Effector CD8-positive, alpha-beta T cell (primary cell): Measurements from ENCODE around the gene PSMB7.

ENCODE experiments used
- DNase-seq: peaks from one replicate; lab custom pipeline; 2025; lab: John Stamatoyannopoulos, UW
- total RNA-seq, 4 experiments: gene quantifications; one replicate each; lab custom pipeline; 2026; lab: John Stamatoyannopoulos, UW

PSMB7 gene
- total RNA-seq, result 48.2 to 91.6 (median 59.7) reads per million in 4 experiments

DNA sequence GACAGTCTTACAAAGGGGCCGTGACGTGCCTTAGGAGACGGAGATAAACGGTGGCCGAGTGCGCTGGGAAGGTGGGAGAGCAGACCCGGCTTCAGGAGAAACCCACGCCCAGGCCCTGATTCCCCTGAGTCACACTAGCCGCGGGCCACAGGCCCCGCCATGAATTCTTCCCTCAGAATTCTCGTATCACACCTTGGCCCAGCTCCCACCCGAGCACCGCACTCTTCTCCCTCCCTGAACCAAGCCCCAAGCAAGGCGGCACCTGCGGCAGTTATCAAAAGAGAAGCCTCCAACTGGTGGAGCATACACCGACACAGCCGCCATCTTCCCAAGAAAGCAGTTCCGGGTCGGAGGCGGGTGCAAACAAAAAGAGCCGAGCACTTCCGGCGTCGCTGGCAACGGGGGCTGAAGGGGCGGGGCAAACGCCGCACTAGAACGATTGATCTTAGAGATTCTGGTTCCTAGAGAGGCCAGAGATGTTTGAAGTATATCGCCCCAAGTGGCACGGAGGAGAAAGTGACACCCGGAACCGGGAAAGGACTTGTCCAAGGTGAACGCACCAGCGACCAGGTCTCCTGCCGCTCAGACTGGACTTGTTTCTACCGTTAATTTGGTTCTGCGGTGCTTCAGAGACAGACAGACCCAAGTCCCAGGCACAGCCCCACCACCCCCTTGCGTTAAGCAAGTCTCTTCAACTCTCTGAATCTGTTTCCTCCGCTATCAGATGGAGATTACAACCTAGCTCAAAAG lies at the start of gene PSMB7:
Gene PSMB7 (minus strand): TSS at position 341 of the 750 bp plus-strand sequence. CDS start 17 bp downstream, at position 324.
- DNase-seq, result peak; percentile 96

DNA sequence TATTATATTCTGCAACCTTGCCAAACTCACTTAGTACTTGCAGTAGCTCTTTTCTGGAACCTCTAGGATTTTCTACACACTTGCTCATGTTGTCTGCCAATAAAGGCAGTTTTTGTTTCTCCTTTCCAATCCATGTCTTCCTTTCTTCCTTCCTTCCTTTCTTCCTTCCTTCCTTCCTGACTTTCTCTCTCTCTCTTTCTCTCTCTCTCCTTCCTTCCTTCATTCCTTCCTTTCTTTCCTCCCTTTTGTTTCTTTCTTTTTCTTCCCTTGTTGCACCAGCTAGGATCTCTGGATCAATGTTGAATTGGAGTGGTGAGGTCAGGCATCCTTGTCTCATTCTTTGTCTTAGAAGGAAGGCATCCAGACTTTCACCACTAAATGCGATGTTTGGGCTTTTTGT lies 47.5 kb upstream of the PSMB7 start:
- DNase-seq, result no peak

DNA sequence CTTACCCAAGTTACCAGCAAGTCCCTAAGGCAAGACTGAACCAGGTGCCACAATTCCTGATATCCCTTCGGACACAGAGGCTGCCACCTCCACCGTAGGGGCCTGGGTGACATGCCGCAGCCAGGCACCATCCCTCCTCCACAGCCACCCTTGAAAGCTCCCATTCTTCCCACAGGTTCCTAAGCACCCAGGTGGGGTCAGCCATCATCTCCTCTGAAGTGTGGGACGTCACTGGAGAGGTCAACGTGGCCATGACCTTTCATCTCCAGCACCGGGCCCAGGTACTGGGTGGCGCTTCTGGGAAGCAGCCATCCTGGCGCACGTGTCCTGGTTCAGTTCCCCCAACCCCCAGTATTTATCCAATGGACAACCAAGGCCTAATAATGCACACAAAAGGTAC lies 43.2 kb upstream of the PSMB7 start:
- DNase-seq, result no peak

DNA sequence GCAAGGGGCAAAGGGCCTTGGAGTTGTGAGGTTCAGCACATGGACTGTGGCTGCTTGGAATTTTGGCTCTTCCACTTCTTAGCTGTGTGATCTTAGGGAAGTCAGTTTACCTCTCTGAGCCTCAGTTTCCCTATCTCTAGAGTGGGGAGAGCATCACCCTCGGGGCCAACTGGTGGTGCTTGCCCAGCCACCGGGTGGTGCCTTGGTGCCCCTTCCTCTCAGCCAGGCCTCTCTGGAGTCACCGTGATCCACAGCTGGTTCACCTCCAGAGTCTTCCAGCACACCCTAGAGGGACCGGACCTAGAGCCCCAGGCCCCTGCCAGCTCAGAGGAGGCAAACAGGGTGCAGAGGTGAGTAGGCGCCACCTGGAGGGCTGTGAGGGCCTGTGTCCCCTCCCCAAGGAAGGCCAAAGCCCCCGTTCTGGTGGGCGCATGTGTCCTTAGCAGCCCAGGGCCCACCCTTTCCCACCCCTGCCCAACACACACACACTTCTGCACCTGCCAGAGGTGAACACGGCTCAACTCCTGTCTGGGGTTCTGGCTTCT lies 42.7 kb upstream of the PSMB7 start:
- no peak for DNase-seq

DNA sequence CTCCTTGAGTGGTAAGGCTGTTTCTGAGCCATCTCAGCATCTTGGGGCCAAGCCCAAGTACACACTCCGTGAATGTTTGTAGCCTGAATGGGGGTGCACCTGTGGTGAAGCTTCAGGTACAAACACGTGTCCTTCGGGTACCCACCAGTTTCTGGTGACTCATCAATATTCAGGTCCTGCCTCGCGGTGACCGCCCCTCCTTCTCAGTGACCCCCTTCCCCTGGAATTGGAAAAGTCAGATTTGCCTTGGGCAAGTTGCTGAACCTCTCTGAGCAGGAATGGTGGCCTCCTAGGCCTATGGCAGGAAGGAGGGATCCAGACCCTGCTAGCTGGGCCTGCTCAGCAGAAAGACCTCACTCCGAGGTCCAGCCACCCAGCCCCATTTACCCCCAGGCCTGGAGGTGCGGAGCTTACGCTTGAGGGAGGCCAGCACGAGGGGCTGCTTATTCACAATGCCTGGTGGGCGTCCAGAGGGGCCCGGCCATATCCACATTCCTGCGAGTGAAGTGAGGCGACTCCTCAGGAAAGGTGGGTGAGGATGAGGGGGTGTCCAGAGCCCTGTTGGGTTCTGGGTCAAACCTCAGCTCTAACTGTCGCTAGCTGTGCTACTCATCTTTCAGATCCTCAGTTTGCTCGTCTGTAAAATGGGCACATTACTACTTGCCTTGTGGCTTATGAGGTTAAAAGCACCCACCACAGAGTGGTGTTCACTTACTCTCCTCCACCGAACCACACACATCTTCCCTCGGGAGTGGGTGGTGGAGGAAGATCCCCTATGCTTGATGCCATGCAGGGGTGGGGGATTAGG lies 42.0 kb upstream of the PSMB7 start:
- no peak for DNase-seq

DNA sequence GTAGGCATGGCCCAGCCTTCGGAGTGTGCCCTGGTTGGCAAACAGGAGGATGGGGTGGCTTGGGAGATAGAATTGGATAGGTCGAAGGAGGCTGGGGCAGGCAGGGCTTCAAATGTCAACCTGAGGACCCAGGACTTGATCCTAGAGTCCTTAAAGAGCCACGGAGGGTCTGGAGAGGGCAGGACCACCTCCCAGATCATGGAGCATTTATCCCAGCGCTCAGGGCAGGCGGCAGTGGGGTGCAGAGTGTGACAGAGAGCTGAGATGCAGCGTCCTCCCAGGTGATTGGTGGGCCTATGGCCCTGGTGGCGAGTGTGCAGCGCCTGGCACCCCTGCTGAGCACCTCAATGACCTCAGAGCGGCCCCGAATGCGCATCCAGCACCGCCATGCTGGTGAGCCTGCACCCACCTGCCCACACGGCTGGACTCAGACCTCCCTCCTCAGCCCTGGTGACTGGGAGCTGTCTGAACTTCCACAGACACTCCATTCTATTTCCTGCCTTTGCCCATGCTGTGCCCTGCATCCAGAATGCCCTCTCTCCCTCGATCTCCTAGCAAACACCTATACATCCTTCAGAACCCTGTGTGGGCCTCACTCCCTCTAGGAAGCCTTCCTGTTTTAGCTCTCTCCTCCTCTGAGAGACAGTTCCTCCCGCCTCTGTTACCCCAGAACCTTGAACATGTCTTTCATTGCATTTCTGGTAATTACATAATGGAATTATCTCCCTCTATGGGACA lies 41.3 kb upstream of the PSMB7 start:
- DNase-seq, result no peak

DNA sequence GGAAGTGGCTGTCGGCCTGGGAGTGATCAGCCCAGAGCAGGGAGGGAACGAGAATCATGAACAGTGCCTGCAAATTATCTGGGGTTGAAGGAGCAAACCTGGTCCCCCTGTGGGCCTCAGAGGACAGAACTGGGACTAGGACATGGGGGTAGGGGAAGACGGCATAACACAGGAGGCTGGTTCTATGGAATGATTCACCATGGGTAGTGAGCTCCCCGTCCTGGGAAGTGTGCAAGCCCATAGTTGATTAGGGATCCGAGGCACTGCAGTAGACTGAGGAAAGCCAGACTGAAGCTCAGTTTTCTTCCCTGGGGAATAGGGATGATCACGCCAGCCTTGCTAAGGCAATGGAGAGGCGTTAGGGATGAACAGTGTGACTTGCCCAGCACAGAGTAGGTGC lies 40.6 kb upstream of the PSMB7 start:
- no peak for DNase-seq

DNA sequence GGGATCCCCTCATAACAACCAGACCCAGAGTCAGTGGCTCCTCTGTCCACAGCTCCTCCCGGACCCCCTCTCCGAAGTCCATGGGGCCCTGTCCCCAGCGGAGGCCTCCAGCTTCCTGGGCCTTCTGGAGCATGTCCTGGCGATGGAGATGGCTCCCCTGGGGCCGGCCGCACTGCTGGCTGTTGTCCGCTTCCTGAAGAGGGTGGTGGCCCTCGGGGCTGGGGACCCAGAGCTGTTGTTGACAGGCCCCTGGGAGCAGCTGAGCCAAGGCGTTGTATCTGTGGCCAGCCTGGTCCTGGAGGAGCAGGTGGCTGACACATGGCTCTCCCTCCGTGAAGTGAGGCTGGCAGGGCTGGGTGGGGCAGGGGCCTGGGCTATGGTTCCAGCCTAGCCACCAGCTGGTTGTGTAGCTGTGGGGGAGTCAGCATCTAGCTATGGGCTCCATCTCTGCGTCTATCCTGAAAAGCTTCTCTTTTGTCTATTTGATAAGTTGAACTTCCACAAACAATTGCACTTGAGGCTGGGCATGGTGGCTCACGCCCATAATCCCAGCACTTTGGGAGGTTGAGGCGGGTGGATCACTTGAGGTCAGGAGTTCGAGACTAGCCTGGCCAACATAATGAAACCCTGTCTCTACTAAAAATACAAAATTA lies 39.7 kb upstream of the PSMB7 start:
- no peak for DNase-seq

DNA sequence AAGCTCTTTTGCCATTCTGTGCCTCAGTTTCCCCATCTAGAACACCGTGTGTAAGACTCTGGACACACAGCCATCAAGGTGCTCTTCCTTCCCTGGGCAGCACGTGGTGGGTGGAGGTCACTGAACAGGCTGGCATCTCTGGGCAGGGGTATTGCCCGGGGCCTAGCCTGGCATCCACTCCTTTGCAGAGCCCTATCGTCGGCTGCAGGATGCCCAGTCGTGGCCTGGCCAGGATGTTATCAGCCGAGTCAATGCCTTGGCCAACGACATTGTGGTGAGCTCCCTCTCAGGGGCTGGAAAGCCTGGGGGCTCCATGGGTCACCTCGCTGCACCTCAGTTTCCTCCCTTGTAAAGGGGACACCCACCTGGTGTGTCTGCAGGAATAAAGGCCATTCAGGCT lies 39.1 kb upstream of the PSMB7 start:
- no peak for DNase-seq

DNA sequence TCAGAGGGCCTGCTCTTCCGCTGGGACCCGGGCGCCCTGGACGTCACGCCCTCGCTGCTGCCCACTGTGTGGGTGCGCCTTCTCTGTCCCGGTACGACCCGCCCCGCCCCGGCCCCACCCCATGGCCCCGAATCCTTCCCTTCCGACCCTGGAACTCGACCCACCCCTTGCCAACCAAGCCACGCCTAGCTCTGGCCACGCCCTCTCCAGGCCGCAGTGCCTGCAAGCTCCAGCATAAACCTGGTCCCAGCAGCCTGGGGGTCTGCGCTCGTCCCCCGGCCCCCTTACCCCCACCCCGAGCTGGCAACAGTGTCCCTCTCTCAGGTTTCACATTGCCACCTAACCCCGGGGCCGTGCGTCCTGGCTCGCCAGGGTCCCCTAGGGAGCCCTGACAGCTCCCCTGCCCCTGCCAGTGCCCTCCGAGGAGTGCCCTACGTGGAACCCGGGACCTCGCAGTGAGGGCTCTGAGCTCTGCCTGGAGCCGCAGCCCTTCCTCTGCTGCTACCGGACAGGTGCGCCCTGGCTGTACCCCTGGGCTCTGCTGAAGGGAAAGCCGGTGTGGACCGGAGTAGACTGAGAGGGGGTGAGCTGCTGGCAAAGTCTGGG lies 38.4 kb upstream of the PSMB7 start:
- DNase-seq, result no peak

DNA sequence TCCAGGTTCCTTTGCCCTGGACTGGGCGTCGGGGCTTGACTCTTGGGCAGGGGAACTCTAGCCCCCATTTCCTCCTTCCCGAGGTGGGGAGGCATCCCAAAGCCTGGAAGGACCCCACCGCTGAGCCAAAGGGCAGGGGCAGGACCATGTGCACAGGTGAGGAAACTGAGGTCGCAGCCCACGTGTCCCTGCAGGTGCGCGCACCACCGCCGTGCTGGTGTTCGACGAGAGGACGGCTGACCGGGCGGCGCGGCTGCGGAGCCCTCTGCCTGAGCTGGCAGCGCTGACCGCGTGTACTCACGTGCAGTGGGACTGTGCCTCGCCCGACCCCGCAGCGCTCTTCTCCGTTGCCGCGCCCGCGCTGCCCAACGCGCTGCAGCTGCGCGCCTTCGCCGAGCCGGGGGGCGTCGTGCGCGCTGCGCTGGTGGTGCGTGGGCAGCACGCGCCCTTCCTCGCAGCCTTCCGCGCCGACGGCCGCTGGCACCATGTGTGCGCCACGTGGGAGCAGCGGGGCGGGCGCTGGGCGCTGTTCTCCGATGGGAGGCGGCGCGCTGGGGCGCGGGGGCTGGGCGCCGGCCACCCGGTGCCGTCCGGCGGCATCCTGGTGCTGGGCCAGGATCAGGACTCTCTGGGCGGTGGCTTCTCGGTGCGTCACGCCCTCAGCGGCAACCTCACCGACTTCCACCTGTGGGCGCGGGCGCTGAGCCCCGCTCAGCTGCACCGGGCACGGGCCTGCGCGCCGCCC lies 37.8 kb upstream of the PSMB7 start:
- no peak for DNase-seq

DNA sequence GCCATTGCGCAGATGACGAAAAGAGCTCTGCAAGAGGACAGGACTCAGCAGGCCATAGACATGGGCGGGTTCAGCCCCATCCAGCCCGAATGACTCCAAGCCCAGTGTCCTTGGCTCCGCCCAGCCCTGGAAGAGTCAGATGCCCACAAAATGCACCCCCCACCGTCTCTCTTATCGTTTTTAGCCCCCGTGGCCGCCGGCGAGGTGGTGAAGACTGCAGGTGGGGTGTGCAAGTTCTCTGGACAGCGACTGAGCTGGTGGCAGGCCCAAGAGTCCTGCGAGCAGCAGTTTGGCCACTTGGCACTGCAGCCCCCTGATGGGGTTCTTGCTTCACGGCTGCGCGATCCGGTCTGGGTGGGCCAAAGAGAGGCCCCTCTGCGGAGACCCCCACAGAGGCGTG lies 37.1 kb upstream of the PSMB7 start:
- DNase-seq, result no peak

DNA sequence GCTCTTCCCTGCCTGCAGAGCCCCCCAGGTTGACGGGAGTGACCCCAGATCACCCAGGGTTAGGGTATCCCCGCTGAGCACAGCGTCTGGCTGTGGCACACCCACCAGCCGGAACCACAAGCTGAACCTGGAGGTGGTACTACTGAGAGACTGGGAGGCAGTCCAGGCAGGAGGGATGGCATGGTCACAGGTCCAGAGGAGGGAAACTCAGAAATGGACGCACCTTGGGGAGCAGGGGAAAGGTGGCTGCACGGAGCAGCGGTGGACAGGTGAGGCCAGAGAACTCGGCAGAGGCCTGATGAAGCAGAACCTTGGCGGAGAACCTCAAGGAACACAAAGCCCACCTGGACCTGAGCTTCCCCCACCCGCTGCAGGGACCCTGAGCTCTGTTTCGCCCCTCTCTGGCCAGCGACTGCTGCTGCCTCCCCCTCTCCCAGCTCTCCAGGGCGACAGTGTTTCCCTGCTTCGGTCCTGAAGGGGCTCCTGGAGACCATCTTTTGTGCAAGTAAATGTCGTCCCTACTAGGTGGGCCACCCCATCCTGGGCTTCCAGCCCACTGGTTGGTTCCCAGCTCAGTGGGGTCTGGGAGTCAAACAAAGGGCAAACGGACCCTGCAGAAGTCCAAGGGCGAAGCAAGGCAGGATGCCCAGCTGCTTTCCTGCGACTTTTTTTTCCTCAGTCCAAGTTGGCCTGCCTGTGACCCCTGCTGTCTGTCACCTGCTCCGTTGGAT lies 35.9 kb upstream of the PSMB7 start:
- DNase-seq, result no peak

DNA sequence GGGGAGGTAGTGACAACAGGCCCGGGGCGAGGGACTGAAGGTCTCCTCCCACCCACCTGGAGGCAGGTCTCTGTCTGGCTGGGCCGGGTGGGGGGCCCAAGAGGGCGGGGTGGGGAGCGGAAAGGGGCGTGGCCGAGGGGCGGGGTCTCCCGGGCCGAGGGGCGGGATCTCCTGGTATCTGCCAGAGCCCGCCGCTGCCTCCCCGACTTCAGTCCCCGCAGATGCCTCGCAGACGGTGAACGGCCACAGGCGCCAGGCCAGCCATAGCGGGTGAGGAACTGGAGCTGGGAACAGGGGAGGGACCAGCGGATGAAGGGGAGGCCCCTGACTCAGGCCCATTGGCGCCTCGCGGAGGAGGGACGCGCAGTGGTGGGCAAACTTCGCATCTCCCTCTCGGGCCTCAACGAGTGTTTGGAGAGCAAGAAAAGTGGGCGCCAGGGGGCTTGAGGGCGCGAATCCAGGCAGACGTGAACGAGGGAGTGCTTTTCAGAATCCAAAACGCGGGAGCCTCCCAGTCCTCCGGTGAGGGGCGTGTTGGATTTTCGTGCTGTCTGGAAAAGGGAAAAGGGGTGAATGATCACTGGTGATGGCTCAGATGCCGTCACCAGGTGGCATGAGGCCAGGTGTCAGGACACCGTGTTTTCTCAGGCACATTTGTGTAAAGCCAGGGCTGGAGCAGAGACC lies 35.1 kb upstream of the PSMB7 start, which contains the start of gene ADGRD2:
Gene ADGRD2 (plus strand): TSS at position 211 of the 684 bp plus-strand sequence. CDS start 1,216 bp downstream, outside the sequence.
- DNase-seq, result no peak

DNA sequence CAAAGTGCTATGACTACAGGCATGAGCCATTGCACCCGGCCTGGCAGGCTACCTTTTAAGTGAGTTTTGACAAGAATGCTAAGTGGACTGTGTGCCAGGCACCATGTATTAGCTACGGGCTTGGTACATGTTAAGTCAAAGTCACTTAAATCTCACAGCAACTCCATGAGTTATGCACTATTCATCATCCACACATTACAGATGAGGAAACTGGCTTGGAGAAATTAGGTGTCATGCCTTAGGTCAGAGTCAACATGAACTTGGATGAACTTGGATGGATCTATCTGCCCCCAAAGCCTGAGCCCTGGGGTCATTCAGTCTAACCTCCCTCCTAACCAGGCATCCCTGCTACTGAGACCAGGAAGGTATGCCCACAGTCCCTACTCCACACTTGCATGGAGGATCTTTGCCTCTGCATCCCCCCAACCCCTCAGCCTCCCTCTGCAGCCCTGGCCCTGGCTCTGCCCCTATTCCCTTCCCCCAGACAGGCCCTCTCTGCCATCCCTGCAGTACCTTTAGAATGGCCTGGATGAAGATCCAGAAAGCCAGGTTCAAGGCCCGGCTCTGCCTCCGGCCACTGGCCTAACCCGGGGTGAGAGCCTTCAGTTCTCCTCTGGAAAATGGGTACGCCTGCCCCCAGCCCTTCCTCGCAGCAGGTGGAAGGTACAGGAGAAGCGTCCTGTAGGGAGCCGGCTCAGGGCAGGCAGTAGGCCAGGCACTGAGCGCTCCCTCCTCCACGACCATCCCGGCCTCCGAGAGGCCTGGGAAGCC lies 34.3 kb upstream of the PSMB7 start:
- DNase-seq, result no peak

DNA sequence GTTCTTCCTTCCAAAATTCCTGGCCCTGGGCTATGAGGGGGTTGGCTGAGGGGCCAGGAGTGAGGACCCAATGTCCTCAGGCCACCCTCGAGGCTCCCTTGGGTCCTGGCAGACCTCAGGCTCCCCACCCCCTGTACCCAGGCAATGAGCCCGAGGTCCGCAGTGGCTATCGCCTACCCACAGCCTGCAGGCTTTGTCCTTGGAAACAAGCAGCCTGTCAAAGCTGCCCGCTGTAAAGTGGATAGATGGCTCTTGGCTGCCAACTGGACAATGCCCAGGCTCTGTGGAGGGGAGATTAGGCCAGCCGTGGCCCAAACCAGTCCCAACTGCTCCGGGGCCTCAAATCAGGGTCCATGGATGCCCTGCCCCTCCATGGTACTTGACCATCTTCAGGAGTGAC lies 32.8 kb upstream of the PSMB7 start:
- DNase-seq, result no peak

DNA sequence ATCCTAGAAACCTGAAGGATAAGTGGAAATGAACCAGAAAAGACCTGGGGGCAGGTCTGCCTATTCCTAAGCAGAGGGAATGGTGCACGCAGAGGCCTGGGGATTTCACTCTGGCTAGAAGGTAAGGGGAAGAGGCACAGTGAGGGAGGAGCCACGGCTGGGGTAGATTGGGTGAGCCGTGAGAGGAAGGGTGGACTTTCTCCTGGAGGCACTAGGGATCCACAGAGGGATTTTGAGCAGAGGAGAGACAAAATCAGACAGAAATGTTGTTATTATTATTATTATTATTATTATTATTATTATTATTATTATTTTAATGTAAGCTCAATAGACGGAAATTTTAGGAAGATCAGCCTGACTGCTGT lies 32.0 kb upstream of the PSMB7 start:
- DNase-seq, result no peak

DNA sequence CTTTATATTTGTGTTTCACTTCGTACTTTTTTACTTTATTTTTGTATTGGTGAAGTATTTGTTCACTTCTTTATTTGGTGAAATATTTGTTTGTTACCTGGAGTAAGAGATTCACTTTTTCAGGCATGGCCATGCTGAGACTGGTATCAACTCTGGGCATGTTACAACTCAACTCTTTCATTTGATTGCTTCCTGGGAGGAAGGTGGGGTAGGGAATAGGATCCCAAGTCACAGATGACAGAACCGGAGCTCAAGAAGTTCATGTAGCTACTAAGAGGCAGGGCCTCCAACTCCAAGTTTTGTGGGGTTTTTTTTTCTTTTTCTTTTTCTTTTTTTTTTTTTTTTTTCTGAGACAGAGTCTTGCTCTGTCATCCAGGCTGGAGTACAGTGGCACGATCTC lies 28.9 kb upstream of the PSMB7 start:
- DNase-seq, result no peak
